Activated B cell treated with CpG ODN at 0.5 μM for 24 hours (primary cell): ENCODE data around the gene TRIAP1. TPM values are rescaled to one million over a fixed set of nuclear protein-coding genes. Genes with fewer than 3 reads are reported as not detected.

ENCODE experiments used
- ATAC-seq: fragments of 200-7000 bp; cut with Tn5 transposase; one replicate; pipeline ENCODE4 v1.10.0; 2021; ENCODE audit warnings: low read depth, mild to moderate bottlenecking, moderate library complexity
- CTCF ChIA-PET: fragments of 350-600 bp; sonication (Branson Sonifier 250); formaldehyde crosslinking; loops from one replicate; lab custom pipeline; 2021; ENCODE audit warnings: antibody characterized with exemption; lab: Charles Lee
- POLR2A ChIA-PET: fragments of 350-600 bp; sonication (Branson Sonifier 250); formaldehyde crosslinking; loops from one replicate; lab custom pipeline; 2021; ENCODE audit warnings: antibody characterized with exemption; lab: Charles Lee
- DNase-seq: peaks from one replicate; pipeline ENCODE4 v3.0.0; 2022
- H3K27ac Mint-ChIP-seq: one replicate; pipeline ENCODE4 v1.8.0; 2020; ENCODE audit warnings: mixed read lengths
- H3K27me3 Mint-ChIP-seq: one replicate; pipeline ENCODE4 v1.8.0; 2021; ENCODE audit warnings: mixed read lengths
- H3K36me3 Mint-ChIP-seq: one replicate; pipeline ENCODE4 v1.8.0; 2021; ENCODE audit warnings: low read depth, mixed read lengths
- H3K4me1 Mint-ChIP-seq: one replicate; pipeline ENCODE4 v1.8.0; 2021; ENCODE audit warnings: mixed read lengths
- H3K4me3 Mint-ChIP-seq: one replicate; pipeline ENCODE4 v1.8.0; 2020; ENCODE audit warnings: mild to moderate bottlenecking, mixed read lengths
- H3K9me3 Mint-ChIP-seq: one replicate; pipeline ENCODE4 v1.8.0; 2020; ENCODE audit warnings: mixed read lengths
- intact Hi-C: fragments of 100-400 bp; cut with micrococcal nuclease; formaldehyde crosslinking; loops from one replicate; pipeline ENCODE4 v1.15.1; 2024
- total RNA-seq: library from RNA; stranded (reverse); gene quantifications from 2 replicates; pipeline ENCODE4 v1.2.3, GENCODE V29; 2022
- TF ChIP-seq, protein P1 (sequence below): fragments of 200-600 bp; IDR thresholded peaks from one replicate; pipeline ENCODE4 v1.8.0; 2022; ENCODE audit warnings: antibody characterized with exemption, mild to moderate bottlenecking

TRIAP1 gene
- total RNA-seq, 1 donor from 2014 or later, result 18.2 TPM

DNA sequence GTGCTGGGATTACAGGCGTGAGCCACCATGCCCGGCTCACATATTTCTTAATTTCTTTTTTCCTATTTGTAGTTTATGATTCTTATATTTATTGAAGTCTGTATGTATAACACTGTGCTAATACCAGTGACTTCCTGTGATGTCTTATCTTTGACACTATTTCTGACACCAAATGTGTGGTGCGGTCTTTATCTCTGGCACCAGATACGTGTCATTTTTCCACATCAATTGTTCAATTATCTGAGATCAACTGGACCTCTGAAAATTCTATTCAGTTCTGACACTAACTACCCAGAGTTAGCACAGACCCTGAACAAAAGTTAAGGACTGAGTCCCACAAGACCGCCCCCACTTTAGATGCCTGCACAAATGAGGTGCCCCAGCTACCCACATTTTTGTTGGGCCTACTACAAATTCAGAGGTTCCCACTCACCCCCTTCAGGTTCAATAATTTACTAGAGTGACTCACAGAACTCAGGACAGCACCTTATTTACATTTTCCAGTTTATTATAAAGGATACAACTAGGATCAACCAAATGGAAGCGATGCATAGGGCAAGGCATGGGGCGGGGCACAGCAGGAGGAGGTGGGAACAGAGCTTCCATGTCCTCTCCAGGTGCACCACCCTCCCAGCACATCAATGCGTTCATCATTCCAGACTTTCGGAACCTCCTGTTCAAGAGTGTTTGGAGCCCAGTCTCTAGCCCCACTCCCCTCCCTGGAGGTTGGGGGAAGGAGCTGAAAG lies 35.0 kb upstream of the TRIAP1 start:
- CTCF ChIA-PET, result no interaction called here

DNA sequence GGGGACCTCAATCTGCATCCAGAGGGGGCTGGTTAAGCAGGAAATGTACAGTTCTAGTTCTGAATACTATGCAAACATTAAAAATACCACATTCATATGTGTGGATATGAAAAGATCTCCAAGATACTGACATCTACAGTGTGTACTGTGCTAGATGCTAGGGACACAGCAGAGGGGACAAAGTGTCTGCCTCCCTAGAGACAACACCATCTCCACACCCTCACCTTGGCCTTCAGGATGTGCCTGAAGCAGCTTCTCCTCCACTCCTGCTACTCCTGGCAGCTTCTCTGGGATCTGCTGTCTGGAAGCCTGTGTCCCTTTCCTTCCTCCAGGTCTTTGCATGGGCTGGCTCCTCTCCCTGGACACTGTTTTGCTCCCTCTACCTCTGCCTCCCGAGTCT lies 34.0 kb upstream of the TRIAP1 start:
- DNase-seq (no peak), ATAC-seq (no peak)
- no peak overlapping the region for H3K27ac Mint-ChIP-seq
- TF ChIP-seq, protein P1, sequence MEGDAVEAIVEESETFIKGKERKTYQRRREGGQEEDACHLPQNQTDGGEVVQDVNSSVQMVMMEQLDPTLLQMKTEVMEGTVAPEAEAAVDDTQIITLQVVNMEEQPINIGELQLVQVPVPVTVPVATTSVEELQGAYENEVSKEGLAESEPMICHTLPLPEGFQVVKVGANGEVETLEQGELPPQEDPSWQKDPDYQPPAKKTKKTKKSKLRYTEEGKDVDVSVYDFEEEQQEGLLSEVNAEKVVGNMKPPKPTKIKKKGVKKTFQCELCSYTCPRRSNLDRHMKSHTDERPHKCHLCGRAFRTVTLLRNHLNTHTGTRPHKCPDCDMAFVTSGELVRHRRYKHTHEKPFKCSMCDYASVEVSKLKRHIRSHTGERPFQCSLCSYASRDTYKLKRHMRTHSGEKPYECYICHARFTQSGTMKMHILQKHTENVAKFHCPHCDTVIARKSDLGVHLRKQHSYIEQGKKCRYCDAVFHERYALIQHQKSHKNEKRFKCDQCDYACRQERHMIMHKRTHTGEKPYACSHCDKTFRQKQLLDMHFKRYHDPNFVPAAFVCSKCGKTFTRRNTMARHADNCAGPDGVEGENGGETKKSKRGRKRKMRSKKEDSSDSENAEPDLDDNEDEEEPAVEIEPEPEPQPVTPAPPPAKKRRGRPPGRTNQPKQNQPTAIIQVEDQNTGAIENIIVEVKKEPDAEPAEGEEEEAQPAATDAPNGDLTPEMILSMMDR, result no peak
- ChIA-PET POLR2A (no interaction called here), CTCF (no interaction called here)
- intact Hi-C loops, result no loop called here
- no peaks in the 10 kb centered on the region for H3K9me3 Mint-ChIP-seq
- no peaks in the 10 kb centered on the region for H3K4me1 Mint-ChIP-seq
- H3K4me3 Mint-ChIP-seq, result no peak overlapping the region
- no peaks in the 10 kb centered on the region for H3K36me3 Mint-ChIP-seq
- H3K27me3 Mint-ChIP-seq, result no peaks in the 10 kb centered on the region

More for the DNA sequence above, 35.0 kb upstream of the TRIAP1 start:
- Mint-ChIP-seq H3K36me3 (no peaks in the 10 kb centered on the region), H3K9me3 (no peaks in the 10 kb centered on the region), H3K4me1 (no peaks in the 10 kb centered on the region), H3K27me3 (no peaks in the 10 kb centered on the region), H3K27ac (no peak overlapping the region), H3K4me3 (no peak overlapping the region)
- intact Hi-C loops, result no loop called here
- ATAC-seq (no peak), DNase-seq (no peak)
- POLR2A ChIA-PET, result no interaction called here
- TF ChIP-seq, protein P1, result no peak

DNA sequence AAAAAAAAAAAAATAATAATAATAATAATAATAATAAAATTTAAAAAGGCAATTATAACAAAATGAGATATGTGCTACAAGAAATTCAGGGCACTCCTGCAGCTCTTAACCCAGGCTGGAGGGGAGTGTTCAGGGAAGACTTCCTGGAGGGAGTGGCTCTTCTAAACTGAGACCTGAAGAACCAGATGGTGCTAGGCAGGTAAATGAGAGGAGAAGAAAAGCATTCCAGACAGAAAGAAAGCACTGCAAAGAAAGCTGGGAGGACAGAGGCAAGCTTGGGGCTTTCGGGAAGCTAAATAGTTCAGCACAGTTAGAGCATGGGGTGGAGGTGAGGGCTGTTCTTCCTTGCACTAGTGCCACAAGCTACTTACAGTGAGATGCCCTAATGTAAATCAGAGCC lies 33.3 kb upstream of the TRIAP1 start:
- DNase-seq (no peak), ATAC-seq (no peak)
- ChIA-PET CTCF (no interaction called here), POLR2A (no interaction called here)
- TF ChIP-seq, protein P1, result no peak
- H3K27me3 Mint-ChIP-seq, result no peaks in the 10 kb centered on the region
- intact Hi-C loops, result no loop called here
- no peaks in the 10 kb centered on the region for H3K9me3 Mint-ChIP-seq
- H3K4me1 Mint-ChIP-seq, result no peaks in the 10 kb centered on the region
- H3K27ac Mint-ChIP-seq, result no peak overlapping the region
- H3K36me3 Mint-ChIP-seq, result no peaks in the 10 kb centered on the region
- no peak overlapping the region for H3K4me3 Mint-ChIP-seq

DNA sequence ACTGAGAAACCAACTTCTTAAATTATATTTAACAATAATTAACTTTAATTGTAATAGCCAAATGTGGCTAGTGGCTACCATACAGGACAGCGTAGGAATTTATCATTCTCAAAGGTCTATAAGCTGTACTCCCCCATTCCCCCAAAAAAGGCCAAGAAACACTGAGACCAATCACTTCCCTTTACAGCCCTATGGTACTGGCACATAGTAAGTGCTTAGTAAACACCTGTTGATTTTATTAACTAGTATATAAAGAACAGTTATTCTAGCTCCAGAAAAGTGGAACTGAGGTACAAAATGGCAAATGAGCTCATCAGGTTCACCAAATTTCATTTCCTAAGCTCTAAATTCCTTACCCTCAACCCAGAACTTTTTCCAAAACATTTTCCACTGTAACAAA lies 29.5 kb upstream of the TRIAP1 start:
- intact Hi-C loops, result no loop called here
- ChIA-PET CTCF (no interaction called here), POLR2A (interaction anchor here (0.6 to 2.5 kb wide), 3 partner anchors 11 to 494 kb away, joined by 5 to 7 read pairs (median 6); partner anchors contain the start of gene DYNLL1)
- TF ChIP-seq, protein P1, result no peak
- Mint-ChIP-seq H3K27ac (no peak overlapping the region), H3K4me1 (no peaks in the 10 kb centered on the region), H3K4me3 (no peak overlapping the region), H3K27me3 (no peaks in the 10 kb centered on the region), H3K9me3 (no peaks in the 10 kb centered on the region), H3K36me3 (no peaks in the 10 kb centered on the region)
- ATAC-seq (no peak), DNase-seq (no peak)

DNA sequence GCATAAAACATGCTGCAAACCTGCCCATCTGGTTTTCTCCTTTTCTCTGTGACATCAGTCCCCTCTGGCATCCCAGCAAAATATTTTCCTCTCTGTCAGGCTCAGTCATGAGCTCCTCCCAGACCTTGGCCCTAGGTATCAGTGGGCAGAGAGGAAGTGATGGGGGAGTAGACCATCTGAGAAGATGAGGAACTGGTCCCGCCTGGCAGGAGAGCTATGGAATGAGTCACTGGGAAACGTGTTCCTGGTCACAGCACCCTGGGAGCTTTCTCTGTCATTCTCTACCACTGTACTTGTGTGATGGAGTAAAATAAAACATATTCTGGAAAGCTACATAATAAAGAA lies 28.4 kb upstream of the TRIAP1 start:
- DNase-seq, result no peak
- ATAC-seq, result no peak
- no peaks in the 10 kb centered on the region for H3K9me3 Mint-ChIP-seq
- intact Hi-C loops, result no loop called here
- H3K27ac Mint-ChIP-seq, result no peak overlapping the region
- ChIA-PET CTCF (no interaction called here), POLR2A (interaction anchor here (0.6 to 2.5 kb wide), 2 partner anchors 22 to 183 kb away, joined by 3 to 7 read pairs; partner anchors contain the start of gene DYNLL1)
- no peak overlapping the region for H3K4me3 Mint-ChIP-seq
- peaks cover 6% of the 10 kb centered on the region for H3K4me1 Mint-ChIP-seq
- TF ChIP-seq, protein P1, result no peak
- no peaks in the 10 kb centered on the region for H3K36me3 Mint-ChIP-seq
- no peaks in the 10 kb centered on the region for H3K27me3 Mint-ChIP-seq
